ENCODE data around the gene PAN3.

Gene PAN3

GRCh38 chr13:28306325-28306724, 168.0 kb downstream of the PAN3 start:
- Histone ChIP-seq H2AFZ (ENCODE audit: low read depth, low read length) (no peak overlapping the region), H3K36me3 (ENCODE audit: insufficient read depth, low read length) (no peaks in the 10 kb centered on the region), H3K27me3 (ENCODE audit: insufficient read depth, low read length) (no peaks in the 10 kb centered on the region)

GRCh38 chr13:28313579-28313978, 175.2 kb downstream of the PAN3 start:
- Histone ChIP-seq H3K9me3 (ENCODE audit: low read length) (no peaks in the 10 kb centered on the region), H3K4me1 (ENCODE audit: insufficient read depth, low read length) (peaks cover 14% of the 10 kb centered on the region), H3K4me3 (ENCODE audit: low read length) (no peak overlapping the region), H2AFZ (ENCODE audit: low read depth, low read length) (no peak overlapping the region), H3K36me3 (ENCODE audit: insufficient read depth, low read length) (no peaks in the 10 kb centered on the region), H3K27me3 (ENCODE audit: insufficient read depth, low read length) (no peaks in the 10 kb centered on the region)

More at GRCh38 chr13:28306325-28306724, 168.0 kb downstream of the PAN3 start:
- Histone ChIP-seq H3K4me3 (ENCODE audit: low read length) (no peak overlapping the region), H3K4me1 (ENCODE audit: insufficient read depth, low read length) (peaks cover 4% of the 10 kb centered on the region), H3K9me3 (ENCODE audit: low read length) (no peaks in the 10 kb centered on the region)

GRCh38 chr13:28314879-28315278, 176.5 kb downstream of the PAN3 start:
- H2AFZ ChIP-seq (ENCODE audit: low read depth, low read length) = no peak overlapping the region
- H3K4me1 ChIP-seq (ENCODE audit: insufficient read depth, low read length) = peaks cover 14% of the 10 kb centered on the region
- H3K4me3 ChIP-seq (ENCODE audit: low read length) = no peak overlapping the region
- H3K36me3 ChIP-seq (ENCODE audit: insufficient read depth, low read length) = no peaks in the 10 kb centered on the region
- H3K27me3 ChIP-seq (ENCODE audit: insufficient read depth, low read length) = no peaks in the 10 kb centered on the region
- no peaks in the 10 kb centered on the region for H3K9me3 ChIP-seq (ENCODE audit: low read length)

GRCh38 chr13:28316129-28316528, 177.8 kb downstream of the PAN3 start:
- Histone ChIP-seq H2AFZ (ENCODE audit: low read depth, low read length) (no peak overlapping the region), H3K9me3 (ENCODE audit: low read length) (no peaks in the 10 kb centered on the region), H3K27me3 (ENCODE audit: insufficient read depth, low read length) (no peaks in the 10 kb centered on the region), H3K4me3 (ENCODE audit: low read length) (no peak overlapping the region), H3K4me1 (ENCODE audit: insufficient read depth, low read length) (peaks cover 14% of the 10 kb centered on the region), H3K36me3 (ENCODE audit: insufficient read depth, low read length) (no peaks in the 10 kb centered on the region)

GRCh38 chr13:28316836-28317235, 178.5 kb downstream of the PAN3 start:
- Histone ChIP-seq H3K4me1 (ENCODE audit: insufficient read depth, low read length) (peaks cover 14% of the 10 kb centered on the region), H3K27me3 (ENCODE audit: insufficient read depth, low read length) (no peaks in the 10 kb centered on the region)

GRCh38 chr13:28318496-28318895, 180.2 kb downstream of the PAN3 start:
- Histone ChIP-seq H3K4me3 (ENCODE audit: low read length) (no peak overlapping the region), H3K27me3 (ENCODE audit: insufficient read depth, low read length) (peaks cover 2% of the 10 kb centered on the region), H2AFZ (ENCODE audit: low read depth, low read length) (no peak overlapping the region), H3K9me3 (ENCODE audit: low read length) (no peaks in the 10 kb centered on the region), H3K4me1 (ENCODE audit: insufficient read depth, low read length) (peaks cover 14% of the 10 kb centered on the region), H3K36me3 (ENCODE audit: insufficient read depth, low read length) (no peaks in the 10 kb centered on the region)

More at GRCh38 chr13:28316836-28317235, 178.5 kb downstream of the PAN3 start:
- Histone ChIP-seq H3K36me3 (ENCODE audit: insufficient read depth, low read length) (no peaks in the 10 kb centered on the region), H2AFZ (ENCODE audit: low read depth, low read length) (no peak overlapping the region), H3K4me3 (ENCODE audit: low read length) (no peak overlapping the region), H3K9me3 (ENCODE audit: low read length) (no peaks in the 10 kb centered on the region)

- Histone ChIP-seq H3K27me3 (ENCODE audit: insufficient read depth, low read length) (peaks cover 2% of the 10 kb centered on the region), H3K36me3 (ENCODE audit: insufficient read depth, low read length) (no peaks in the 10 kb centered on the region), H2AFZ (ENCODE audit: low read depth, low read length) (no peak overlapping the region), H3K4me1 (ENCODE audit: insufficient read depth, low read length) (peaks cover 14% of the 10 kb centered on the region), H3K9me3 (ENCODE audit: low read length) (no peaks in the 10 kb centered on the region), H3K4me3 (ENCODE audit: low read length) (no peak overlapping the region)
Measured at GRCh38 chr13:28319528-28319927, 181.2 kb downstream of the PAN3 start.

GRCh38 chr13:28320209-28320608, 181.9 kb downstream of the PAN3 start:
- H2AFZ ChIP-seq (ENCODE audit: low read depth, low read length) = no peak overlapping the region
- H3K27me3 ChIP-seq (ENCODE audit: insufficient read depth, low read length) = peaks cover 2% of the 10 kb centered on the region
- H3K4me3 ChIP-seq (ENCODE audit: low read length) = no peak overlapping the region
- H3K9me3 ChIP-seq (ENCODE audit: low read length) = no peaks in the 10 kb centered on the region
- no peaks in the 10 kb centered on the region for H3K36me3 ChIP-seq (ENCODE audit: insufficient read depth, low read length)
- H3K4me1 ChIP-seq (ENCODE audit: insufficient read depth, low read length) = peaks cover 14% of the 10 kb centered on the region

- Histone ChIP-seq H2AFZ (ENCODE audit: low read depth, low read length) (no peak overlapping the region), H3K9me3 (ENCODE audit: low read length) (no peaks in the 10 kb centered on the region), H3K4me1 (ENCODE audit: insufficient read depth, low read length) (peaks cover 9% of the 10 kb centered on the region), H3K4me3 (ENCODE audit: low read length) (no peak overlapping the region), H3K27me3 (ENCODE audit: insufficient read depth, low read length) (peaks cover 2% of the 10 kb centered on the region), H3K36me3 (ENCODE audit: insufficient read depth, low read length) (no peaks in the 10 kb centered on the region)
Measured at GRCh38 chr13:28320884-28321574, 182.7 kb downstream of the PAN3 start.

- no peak overlapping the region for H2AFZ ChIP-seq (ENCODE audit: low read depth, low read length)
- peaks cover 2% of the 10 kb centered on the region for H3K27me3 ChIP-seq (ENCODE audit: insufficient read depth, low read length)
- no peaks in the 10 kb centered on the region for H3K9me3 ChIP-seq (ENCODE audit: low read length)
- peaks cover 3% of the 10 kb centered on the region for H3K4me1 ChIP-seq (ENCODE audit: insufficient read depth, low read length)
- H3K4me3 ChIP-seq (ENCODE audit: low read length) = no peak overlapping the region
- H3K36me3 ChIP-seq (ENCODE audit: insufficient read depth, low read length) = no peaks in the 10 kb centered on the region
Measured at GRCh38 chr13:28321756-28322155, 183.4 kb downstream of the PAN3 start.

GRCh38 chr13:28322256-28322905, 184.0 kb downstream of the PAN3 start:
- H3K9me3 ChIP-seq (ENCODE audit: low read length) = no peaks in the 10 kb centered on the region
- no peak overlapping the region for H2AFZ ChIP-seq (ENCODE audit: low read depth, low read length)
- H3K4me3 ChIP-seq (ENCODE audit: low read length) = no peak overlapping the region
- H3K4me1 ChIP-seq (ENCODE audit: insufficient read depth, low read length) = no peaks in the 10 kb centered on the region
- peaks cover 2% of the 10 kb centered on the region for H3K27me3 ChIP-seq (ENCODE audit: insufficient read depth, low read length)
- H3K36me3 ChIP-seq (ENCODE audit: insufficient read depth, low read length) = no peaks in the 10 kb centered on the region

- Histone ChIP-seq H2AFZ (ENCODE audit: low read depth, low read length) (no peak overlapping the region), H3K4me1 (ENCODE audit: insufficient read depth, low read length) (no peaks in the 10 kb centered on the region), H3K4me3 (ENCODE audit: low read length) (no peak overlapping the region), H3K27me3 (ENCODE audit: insufficient read depth, low read length) (peaks cover 2% of the 10 kb centered on the region), H3K9me3 (ENCODE audit: low read length) (no peaks in the 10 kb centered on the region), H3K36me3 (ENCODE audit: insufficient read depth, low read length) (no peaks in the 10 kb centered on the region)
Measured at GRCh38 chr13:28324181-28324789, 185.9 kb downstream of the PAN3 start.

- Histone ChIP-seq H3K4me3 (ENCODE audit: low read length) (no peak overlapping the region), H3K4me1 (ENCODE audit: insufficient read depth, low read length) (no peaks in the 10 kb centered on the region), H3K9me3 (ENCODE audit: low read length) (no peaks in the 10 kb centered on the region), H2AFZ (ENCODE audit: low read depth, low read length) (no peak overlapping the region), H3K36me3 (ENCODE audit: insufficient read depth, low read length) (no peaks in the 10 kb centered on the region), H3K27me3 (ENCODE audit: insufficient read depth, low read length) (peaks cover 2% of the 10 kb centered on the region)
Measured at GRCh38 chr13:28325022-28325421, 186.7 kb downstream of the PAN3 start.

Measured in neuron (in vitro differentiated cells).